HG03432 (cell line): ENCODE results near the gene TMEM204.
A peak's percentile ranks its signal among the peaks of the same experiment; 100 is the strongest.

Source experiments
- ATAC-seq: cut with Tn5 transposase; IDR thresholded peaks from one replicate; pipeline ENCODE4 v1.9.1; 2021; ENCODE audit warnings: mild to moderate bottlenecking, moderate library complexity; ENCODE audit not compliant: unreplicated experiment

The TMEM204 gene

GRCh38 chr16:1533443-1533951 lies at the start of gene TMEM204:
Gene TMEM204, plus strand, starts transcription at chr16:1533666. Its CDS starts 610 bp downstream, at chr16:1534276.
- no peak for ATAC-seq

GRCh38 chr16:1485847-1486496 lies 47.5 kb upstream of the TMEM204 start:
- no peak for ATAC-seq

GRCh38 chr16:1486551-1487390 lies 46.7 kb upstream of the TMEM204 start:
- no peak for ATAC-seq

- ATAC-seq: no peak
Observed at GRCh38 chr16:1487395-1488053, 45.9 kb upstream of the TMEM204 start.

- no peak for ATAC-seq
Observed at GRCh38 chr16:1488054-1488601, 45.3 kb upstream of the TMEM204 start.

- ATAC-seq: no peak
Observed at GRCh38 chr16:1488619-1489018, 44.8 kb upstream of the TMEM204 start, which contains the start of gene PTX4. Gene PTX4, minus strand, starts transcription at chr16:1488944. Its CDS starts 35 bp downstream, at chr16:1488909.

GRCh38 chr16:1489077-1489476 lies 44.4 kb upstream of the TMEM204 start:
- ATAC-seq: no peak

- no peak for ATAC-seq
Observed at GRCh38 chr16:1491327-1491726, 42.1 kb upstream of the TMEM204 start.

- no peak for ATAC-seq
Observed at GRCh38 chr16:1492082-1492922, 41.2 kb upstream of the TMEM204 start.

GRCh38 chr16:1492923-1493745 lies 40.3 kb upstream of the TMEM204 start, which contains the start of gene TELO2:
Gene TELO2, plus strand, starts transcription at chr16:1493360. Its CDS starts 922 bp downstream, at chr16:1494282.
- ATAC-seq: peak; percentile 73

GRCh38 chr16:1493746-1494094 lies 39.7 kb upstream of the TMEM204 start:
- peak; percentile 10 for ATAC-seq

GRCh38 chr16:1494129-1494640 lies 39.3 kb upstream of the TMEM204 start:
- ATAC-seq: no peak

GRCh38 chr16:1494711-1495110 lies 38.8 kb upstream of the TMEM204 start:
- no peak for ATAC-seq

- no peak for ATAC-seq
Observed at GRCh38 chr16:1495211-1495888, 38.1 kb upstream of the TMEM204 start.

- ATAC-seq: no peak
Observed at GRCh38 chr16:1495889-1496262, 37.6 kb upstream of the TMEM204 start.

GRCh38 chr16:1496464-1496863 lies 37.0 kb upstream of the TMEM204 start:
- ATAC-seq: no peak

- ATAC-seq: no peak
Observed at GRCh38 chr16:1497014-1497598, 36.4 kb upstream of the TMEM204 start.
